Astrocyte (in vitro differentiated cells and primary cell): Measurements from ENCODE around the gene BCKDHB.
A peak's percentile ranks its signal among the peaks of the same experiment; 100 is the strongest.

Source experiments
- CTCF ChIP-seq: IDR thresholded peaks from 2 replicates; pipeline ENCODE4 v1.5.1; 2011; ENCODE audit warnings: low read depth, mild to moderate bottlenecking, inconsistent platforms, low read length, moderate library complexity; ENCODE audit not compliant: insufficient read depth
- EZH2 ChIP-seq: IDR thresholded peaks from 2 replicates; pipeline ENCODE4 v1.6.1; 2012; ENCODE audit warnings: mild to moderate bottlenecking, low read length, inconsistent platforms; ENCODE audit not compliant: insufficient read depth

- TF ChIP-seq CTCF = peak; percentile 82
- TF ChIP-seq EZH2 = no peak
Measured at GRCh38 chr6:80214436-80215022, 108.1 kb downstream of the BCKDHB start.
